Gastroesophageal sphincter (tissue), 4 donors: ENCODE data around the gene SUGCT. TPM values are rescaled to one million over a fixed set of nuclear protein-coding genes. Genes with fewer than 3 reads are reported as not detected.
"Not testable (repeated sequence)": the region's sequence is repeated elsewhere in the genome, so short reads cannot be mapped to it uniquely, and the experiment has no call there.

ENCODE experiments used
- ATAC-seq: fragments of 150-250 bp; one replicate; pipeline ENCODE4 v1.9.1; 2016; ENCODE audit warnings: mild to moderate bottlenecking, moderate library complexity
- H3K27ac ChIP-seq, 4 donors: fragments of 200-600 bp; sonication (generic) in 3 of 4; 1 replicate in 3 of 4; 2 replicates in 1 of 4; pipeline ENCODE4 v1.5.1; 2016 to 2019
- H3K27me3 ChIP-seq: fragments of 200-600 bp; sonication (generic); one replicate; pipeline ENCODE4 v1.5.1; 2019
- H3K36me3 ChIP-seq, 2 donors: fragments of 200-600 bp; sonication (generic); one replicate each; pipeline ENCODE4 v1.5.1; 2019; ENCODE audit warnings: control low read depth in 1 of 2
- H3K4me1 ChIP-seq, 3 donors: fragments of 200-600 bp; sonication (generic); 1 replicate in 2 of 3; 2 replicates in 1 of 3; pipeline ENCODE4 v1.5.1; 2016 to 2019; ENCODE audit warnings: control low read depth in 2 of 3
- H3K4me3 ChIP-seq, 2 donors: fragments of 200-600 bp; sonication (generic); one replicate each; pipeline ENCODE4 v1.5.1; 2019; ENCODE audit warnings: mild to moderate bottlenecking in 1 of 2, moderate library complexity in 1 of 2
- H3K9me3 ChIP-seq, 3 donors: fragments of 200-600 bp; sonication (generic); one replicate each; pipeline ENCODE4 v1.5.1; 2017 to 2019; ENCODE audit warnings: control low read depth in 2 of 3
- EP300 ChIP-seq: sonication (generic); formaldehyde crosslinking; IDR thresholded peaks from one replicate; pipeline ENCODE4 v1.6.1; 2017; ENCODE audit warnings: antibody characterized with exemption, mild to moderate bottlenecking
- POLR2A ChIP-seq, 2 donors: fragments of 450-650 bp; IDR thresholded peaks; one replicate each; pipeline ENCODE4 v1.6.1; 2017; ENCODE audit warnings: antibody characterized with exemption in 2 of 2, mild to moderate bottlenecking in 2 of 2, moderate library complexity in 1 of 2
- POLR2AphosphoS5 ChIP-seq: sonication (generic); formaldehyde crosslinking; IDR thresholded peaks from one replicate; pipeline ENCODE4 v1.6.1; 2017; ENCODE audit warnings: antibody characterized with exemption
- WGBS, 2 donors: methylation state at CpG; one replicate each; pipeline ENCODE4 v1.1.5; 2018; ENCODE audit warnings: low coverage in 1 of 2; 5-methylcytosine and 5-hydroxymethylcytosine counted together
- total RNA-seq, 4 donors: library from RNA; depleted of rRNA; stranded (reverse); fragments of >200 nt; gene quantifications; one replicate each; pipeline ENCODE4 v1.1.0, GENCODE V29; 2016
- TF ChIP-seq, protein P1 (sequence below), 4 experiments: fragments of 200-600 bp in 2 of 4; fragments of 450-650 bp in 2 of 4; sonication (generic) in 1 of 4; IDR thresholded peaks; one replicate each; pipeline ENCODE4 v1.5.1; 2017 to 2019; ENCODE audit warnings: antibody characterized with exemption in 4 of 4, mild to moderate bottlenecking in 2 of 4, moderate library complexity in 2 of 4

Gene SUGCT
- total RNA-seq, 4 donors from 2014 or later: 1.2 to 17.3 (median 10.8) TPM

DNA sequence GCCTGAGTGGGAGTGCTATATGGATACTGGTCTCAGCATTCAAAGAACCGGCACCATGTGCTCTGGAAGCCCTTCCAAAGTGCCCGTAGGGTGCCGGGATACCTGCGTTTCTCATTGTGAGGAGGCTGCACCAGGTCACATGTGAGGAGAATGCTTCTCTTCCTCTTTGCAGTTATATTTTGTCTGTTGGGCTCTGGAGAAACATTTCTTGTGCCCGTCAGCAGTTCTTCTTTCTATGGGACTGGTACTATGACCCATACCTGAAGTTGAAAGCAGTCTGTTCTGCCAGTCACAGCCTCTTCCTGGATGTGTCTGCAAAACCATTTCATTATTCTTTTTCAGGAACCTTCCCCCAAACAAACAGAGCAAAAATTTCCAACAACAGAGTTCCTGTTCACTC is 465.0 kb downstream of the SUGCT start:
- Histone ChIP-seq H3K27me3 (no peaks in the 10 kb centered on the region), H3K9me3 (no peaks in the 10 kb centered on the region), H3K4me3 (no peak overlapping the region), H3K27ac (no peak overlapping the region), H3K36me3 (no peaks in the 10 kb centered on the region), H3K4me1 (peaks cover 0 to 24% (median 6%) of the 10 kb centered on the region in 3 donors)
- no peak for TF ChIP-seq POLR2AphosphoS5
- 90 to 97% methylated on average over 4 of the region's 5 CpGs for WGBS, 2 donors
- no peak for ATAC-seq

DNA sequence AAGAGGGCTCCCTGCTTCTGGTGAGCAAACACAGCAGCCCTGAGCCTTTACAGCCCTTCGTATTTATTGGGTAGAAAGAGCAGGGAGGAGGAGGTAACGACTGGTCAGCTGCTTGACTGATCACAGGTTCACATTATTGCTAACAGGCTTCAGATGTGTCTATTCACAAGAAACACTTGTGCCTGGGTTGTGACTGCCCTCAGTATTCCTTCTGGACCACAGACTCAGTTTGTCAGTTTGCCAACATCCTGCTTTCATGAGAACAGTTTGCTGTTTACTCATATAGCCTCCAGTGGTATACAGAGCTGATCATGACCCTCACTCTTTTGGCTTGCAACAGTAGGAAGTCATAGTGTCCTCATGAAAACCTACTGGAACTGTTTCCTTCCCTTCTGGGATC is 467.5 kb downstream of the SUGCT start:
- H3K4me1 ChIP-seq, ATAC-seq, H3K36me3 ChIP-seq, H3K9me3 ChIP-seq, H3K27me3 ChIP-seq, H3K4me3 ChIP-seq, H3K27ac ChIP-seq: not testable (repeated sequence)
- WGBS, 2 donors: 48 to 86% methylated on average over 1 to 2 of the region's 2 CpGs

DNA sequence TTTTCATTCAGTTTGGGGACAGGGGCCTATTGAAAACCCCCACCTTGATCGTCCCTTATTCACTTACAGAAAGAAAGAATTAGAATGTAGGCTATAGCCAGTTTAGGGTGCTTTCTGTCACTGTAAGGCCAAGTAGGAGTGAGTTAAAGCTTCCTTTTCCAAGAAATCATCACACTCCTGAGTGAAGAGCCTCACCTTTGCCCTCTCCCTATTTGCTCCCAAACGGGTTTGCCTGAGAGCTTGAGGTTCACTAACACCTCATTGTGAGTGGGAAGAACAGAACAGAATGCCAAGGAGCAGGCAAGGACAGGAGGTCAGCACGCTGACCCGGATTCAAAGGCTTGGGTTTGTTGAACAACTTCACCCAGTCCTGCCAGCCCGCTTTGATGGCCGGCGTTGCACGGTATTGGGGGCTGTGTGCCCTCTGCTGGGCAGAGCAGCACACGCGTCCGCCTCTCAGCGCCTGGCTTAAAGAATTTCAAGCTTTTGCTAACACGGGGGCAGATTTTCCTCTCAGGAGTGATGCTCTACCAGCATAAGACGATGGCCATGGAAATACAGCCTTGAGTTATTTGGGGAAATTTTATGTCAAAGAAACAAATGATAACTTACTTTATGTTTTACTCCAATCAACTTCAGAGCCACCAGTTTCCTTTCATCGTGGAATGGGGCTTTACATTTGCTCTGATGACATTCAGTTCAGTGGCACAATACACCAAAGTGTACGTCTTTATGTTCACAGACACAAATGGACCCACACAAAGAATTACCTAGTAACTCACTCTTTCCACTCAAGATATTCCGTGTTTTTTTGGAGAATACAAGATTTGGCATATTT is 470.0 kb downstream of the SUGCT start:
- Histone ChIP-seq H3K27me3 (no peaks in the 10 kb centered on the region), H3K27ac (no peak overlapping the region), H3K36me3 (no peaks in the 10 kb centered on the region), H3K4me1 (peaks cover 0 to 7% (median 0%) of the 10 kb centered on the region in 3 donors), H3K9me3 (no peaks in the 10 kb centered on the region), H3K4me3 (no peak overlapping the region)
- WGBS, 2 donors: 56 to 76% methylated on average over 7 to 17 of the region's 17 CpGs
- TF ChIP-seq EP300 (no peak), POLR2A (IDR thresholded peaks at IDR 0.05) (no peak), POLR2AphosphoS5 (no peak)
- TF ChIP-seq, protein P1, sequence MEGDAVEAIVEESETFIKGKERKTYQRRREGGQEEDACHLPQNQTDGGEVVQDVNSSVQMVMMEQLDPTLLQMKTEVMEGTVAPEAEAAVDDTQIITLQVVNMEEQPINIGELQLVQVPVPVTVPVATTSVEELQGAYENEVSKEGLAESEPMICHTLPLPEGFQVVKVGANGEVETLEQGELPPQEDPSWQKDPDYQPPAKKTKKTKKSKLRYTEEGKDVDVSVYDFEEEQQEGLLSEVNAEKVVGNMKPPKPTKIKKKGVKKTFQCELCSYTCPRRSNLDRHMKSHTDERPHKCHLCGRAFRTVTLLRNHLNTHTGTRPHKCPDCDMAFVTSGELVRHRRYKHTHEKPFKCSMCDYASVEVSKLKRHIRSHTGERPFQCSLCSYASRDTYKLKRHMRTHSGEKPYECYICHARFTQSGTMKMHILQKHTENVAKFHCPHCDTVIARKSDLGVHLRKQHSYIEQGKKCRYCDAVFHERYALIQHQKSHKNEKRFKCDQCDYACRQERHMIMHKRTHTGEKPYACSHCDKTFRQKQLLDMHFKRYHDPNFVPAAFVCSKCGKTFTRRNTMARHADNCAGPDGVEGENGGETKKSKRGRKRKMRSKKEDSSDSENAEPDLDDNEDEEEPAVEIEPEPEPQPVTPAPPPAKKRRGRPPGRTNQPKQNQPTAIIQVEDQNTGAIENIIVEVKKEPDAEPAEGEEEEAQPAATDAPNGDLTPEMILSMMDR (IDR thresholded peaks at IDR 0.05): peak; percentile 26 to 69 (median 36)
- no peak for ATAC-seq

DNA sequence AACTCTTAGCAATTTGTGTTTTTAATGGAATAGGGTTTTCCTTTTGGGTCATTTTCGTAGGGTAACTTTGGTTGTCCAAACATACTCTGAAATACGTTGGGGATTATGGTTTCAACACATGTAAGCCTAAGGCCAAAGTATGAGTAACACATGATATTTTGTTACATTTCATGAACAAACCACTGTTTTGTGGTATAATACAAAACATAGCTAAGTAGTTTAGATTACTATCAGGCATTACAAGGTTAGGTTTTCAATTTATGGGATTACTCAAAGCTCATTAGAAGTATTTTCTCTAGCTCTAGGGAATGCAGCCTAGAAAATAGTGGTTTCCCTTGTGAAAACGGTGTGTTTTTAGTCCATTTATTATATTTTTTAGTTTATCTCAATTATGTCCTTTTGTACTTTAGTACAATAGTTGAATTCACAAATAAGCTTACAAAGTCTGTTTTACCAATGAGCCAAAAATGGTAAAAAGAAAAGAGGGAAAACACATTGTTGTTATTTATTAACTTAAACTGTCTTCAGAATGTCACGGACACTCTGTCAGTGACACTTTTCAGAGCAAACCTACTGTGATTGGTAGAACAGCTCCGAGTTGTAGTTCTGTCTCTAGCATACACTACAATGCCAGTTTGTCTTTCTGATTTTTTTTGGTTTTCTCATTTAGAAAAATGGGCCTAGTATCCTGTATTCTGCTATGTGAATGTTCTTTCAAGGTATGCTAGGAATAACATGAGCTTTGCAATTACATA is 473.7 kb downstream of the SUGCT start:
- peaks cover 0 to 7% (median 0%) of the 10 kb centered on the region in 3 donors for H3K4me1 ChIP-seq
- no peaks in the 10 kb centered on the region for H3K27me3 ChIP-seq
- H3K9me3 ChIP-seq: no peaks in the 10 kb centered on the region
- H3K36me3 ChIP-seq: no peaks in the 10 kb centered on the region
- whole genome bisulfite sequencing, 2 donors: 87 to 92% methylated on average over 5 of the region's 5 CpGs
- TF ChIP-seq, protein P1 (IDR thresholded peaks at IDR 0.05): no peak
- TF ChIP-seq POLR2A (IDR thresholded peaks at IDR 0.05): no peak
- TF ChIP-seq EP300: no peak
- TF ChIP-seq POLR2AphosphoS5: no peak
- no peak overlapping the region for H3K27ac ChIP-seq
- ATAC-seq: no peak
- H3K4me3 ChIP-seq: no peak overlapping the region

DNA sequence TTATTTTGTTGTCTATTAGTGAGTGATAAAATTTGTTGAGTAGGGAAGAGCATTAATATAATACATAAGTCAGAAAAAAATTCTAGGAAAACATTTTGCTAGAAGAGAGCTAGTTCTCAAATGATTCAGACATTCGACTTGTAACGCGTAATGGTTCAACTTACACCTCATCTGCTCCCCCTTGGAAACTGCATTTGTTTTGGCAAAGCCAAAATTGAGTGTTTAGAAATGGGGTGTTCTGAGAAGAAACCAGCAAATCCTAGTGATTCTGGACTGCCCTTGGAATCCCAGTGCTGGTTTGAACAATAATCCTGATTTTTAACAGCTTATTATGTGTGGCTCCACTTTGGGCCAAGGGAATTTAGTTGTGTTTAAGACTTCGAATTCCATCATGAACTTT is 475.7 kb downstream of the SUGCT start:
- WGBS, 2 donors: 88 to 89% methylated on average over 4 of the region's 4 CpGs
- ATAC-seq: no peak
- no peak for TF ChIP-seq EP300
- no peak for TF ChIP-seq POLR2A (IDR thresholded peaks at IDR 0.05)
- no peak for TF ChIP-seq POLR2AphosphoS5
- TF ChIP-seq, protein P1 (IDR thresholded peaks at IDR 0.05): no peak
- Histone ChIP-seq H3K4me3 (no peak overlapping the region), H3K27ac (no peak overlapping the region), H3K4me1 (no peaks in the 10 kb centered on the region), H3K27me3 (no peaks in the 10 kb centered on the region), H3K9me3 (no peaks in the 10 kb centered on the region), H3K36me3 (no peaks in the 10 kb centered on the region)
